ENCODE measurements around the gene ZNRF3.

The ZNRF3 gene

GRCh38 chr22:29044657-29045176 lies 161.3 kb downstream of the ZNRF3 start:
- DNase-seq = no peak

- DNase-seq = no peak
Measured at GRCh38 chr22:29048822-29049654, 165.7 kb downstream of the ZNRF3 start.

- DNase-seq = no peak
Measured at GRCh38 chr22:29049655-29050263, 166.4 kb downstream of the ZNRF3 start.

GRCh38 chr22:29050457-29050856 lies 167.1 kb downstream of the ZNRF3 start:
- DNase-seq = no peak

- DNase-seq = no peak
Measured at GRCh38 chr22:29053048-29053702, 169.8 kb downstream of the ZNRF3 start.

- DNase-seq = no peak
Measured at GRCh38 chr22:29054251-29054767, 170.9 kb downstream of the ZNRF3 start.

- peak; percentile 41 for DNase-seq
Measured at GRCh38 chr22:29055192-29055830, 171.9 kb downstream of the ZNRF3 start.

- DNase-seq = no peak
Measured at GRCh38 chr22:29056472-29056871, 173.1 kb downstream of the ZNRF3 start.

- DNase-seq = no peak
Measured at GRCh38 chr22:29060251-29060869, 177.0 kb downstream of the ZNRF3 start.

GRCh38 chr22:29060931-29061330 lies 177.6 kb downstream of the ZNRF3 start:
- DNase-seq = no peak

- DNase-seq = no peak
Measured at GRCh38 chr22:29061773-29062172, 178.4 kb downstream of the ZNRF3 start, which contains the start of gene C22orf31. C22orf31 (minus strand) TSS chr22:29061831; CDS start chr22:29061792, 39 bp downstream.

GRCh38 chr22:29062286-29062821 lies 179.0 kb downstream of the ZNRF3 start:
- DNase-seq = no peak

GRCh38 chr22:29065468-29066190 lies 182.3 kb downstream of the ZNRF3 start:
- DNase-seq = no peak

- no peak for DNase-seq
Measured at GRCh38 chr22:29069463-29069862, 186.1 kb downstream of the ZNRF3 start.

GRCh38 chr22:29070490-29070889 lies 187.1 kb downstream of the ZNRF3 start:
- no peak for DNase-seq

GRCh38 chr22:29071261-29072045 lies 188.1 kb downstream of the ZNRF3 start:
- no peak for DNase-seq

GRCh38 chr22:29072193-29072978 lies 189.0 kb downstream of the ZNRF3 start:
- DNase-seq = peak; percentile 39

- DNase-seq = no peak
Measured at GRCh38 chr22:29072979-29073617, 189.7 kb downstream of the ZNRF3 start, which contains the start of gene KREMEN1. KREMEN1 (plus strand) TSS chr22:29073035; CDS start chr22:29073131, 96 bp downstream.

Measured in NCI-H1092 treated with DMSO at 0.1 percent for 48 hours (cell line).